Measurements from ENCODE around the gene CACNG1.

- TF ChIP-seq CTCF (IDR thresholded peaks at IDR 0.05) (no peak), POLR2A (IDR thresholded peaks at IDR 0.05) (no peak)
Observed at GRCh38 chr17:67047382-67047781, 3.0 kb downstream of the CACNG1 start.
